Measurements from ENCODE around the gene SGTB. TPM values are rescaled to one million over a fixed set of nuclear protein-coding genes. Genes with fewer than 3 reads are reported as not detected.
A peak's percentile ranks its signal among the peaks of the same experiment; 100 is the strongest.

SGTB gene
- total RNA-seq, 1 donor: 21.4 TPM

- Histone ChIP-seq H3K4me1 (ENCODE audit: insufficient read depth, low read length) (peaks cover 24% of the 10 kb centered on the region), H3K9me3 (ENCODE audit: low read depth, low read length) (no peaks in the 10 kb centered on the region), H3K79me2 (ENCODE audit: insufficient read depth, low read length) (peaks cover 7% of the 10 kb centered on the region), H3K4me2 (ENCODE audit: insufficient read depth, low read length) (no peak overlapping the region), H3K27ac (ENCODE audit: low read depth, low read length) (no peak overlapping the region), H4K20me1 (ENCODE audit: insufficient read depth, low read length) (no peaks in the 10 kb centered on the region), H3K4me3 (ENCODE audit: insufficient read depth, low read length) (no peak overlapping the region), H3K36me3 (ENCODE audit: insufficient read depth, low read length) (peaks cover 9% of the 10 kb centered on the region), H2AFZ (ENCODE audit: low read length) (no peak overlapping the region), H3K27me3 (ENCODE audit: insufficient read depth, low read length) (no peaks in the 10 kb centered on the region)
- no peak for TF ChIP-seq CTCF (IDR thresholded peaks at IDR 0.05; ENCODE audit: extremely low read depth, low read depth, low read length)
- DNase-seq (ENCODE audit: insufficient read length, low spot score, missing footprints): no peak
Observed at GRCh38 chr5:65765582-65765981, 43.7 kb upstream of the SGTB start.

- Histone ChIP-seq H4K20me1 (ENCODE audit: insufficient read depth, low read length) (no peaks in the 10 kb centered on the region), H3K4me2 (ENCODE audit: insufficient read depth, low read length) (no peak overlapping the region), H3K36me3 (ENCODE audit: insufficient read depth, low read length) (peaks cover 20% of the 10 kb centered on the region), H3K9me3 (ENCODE audit: low read depth, low read length) (no peaks in the 10 kb centered on the region), H2AFZ (ENCODE audit: low read length) (no peak overlapping the region), H3K4me3 (ENCODE audit: insufficient read depth, low read length) (no peak overlapping the region), H3K27me3 (ENCODE audit: insufficient read depth, low read length) (no peaks in the 10 kb centered on the region), H3K27ac (ENCODE audit: low read depth, low read length) (no peak overlapping the region), H3K4me1 (ENCODE audit: insufficient read depth, low read length) (peaks cover 12% of the 10 kb centered on the region), H3K79me2 (ENCODE audit: insufficient read depth, low read length) (peaks cover 14% of the 10 kb centered on the region)
- TF ChIP-seq CTCF (IDR thresholded peaks at IDR 0.05; ENCODE audit: extremely low read depth, low read depth, low read length): no peak
- DNase-seq (ENCODE audit: insufficient read length, low spot score, missing footprints): no peak
Observed at GRCh38 chr5:65762234-65762633, 40.3 kb upstream of the SGTB start.

- no peak overlapping the region for H2AFZ ChIP-seq (ENCODE audit: low read length)
- peaks cover 28% of the 10 kb centered on the region for H3K79me2 ChIP-seq (ENCODE audit: insufficient read depth, low read length)
- no peaks in the 10 kb centered on the region for H3K27me3 ChIP-seq (ENCODE audit: insufficient read depth, low read length)
- peaks cover 20% of the 10 kb centered on the region for H3K36me3 ChIP-seq (ENCODE audit: insufficient read depth, low read length)
- no peak overlapping the region for H3K4me2 ChIP-seq (ENCODE audit: insufficient read depth, low read length)
- peak; percentile 57 for TF ChIP-seq CTCF (IDR thresholded peaks at IDR 0.05; ENCODE audit: extremely low read depth, low read depth, low read length)
- no peaks in the 10 kb centered on the region for H4K20me1 ChIP-seq (ENCODE audit: insufficient read depth, low read length)
- H3K27ac ChIP-seq (ENCODE audit: low read depth, low read length): peak overlapping the region; percentile 8
- peaks cover 12% of the 10 kb centered on the region for H3K4me1 ChIP-seq (ENCODE audit: insufficient read depth, low read length)
- no peaks in the 10 kb centered on the region for H3K9me3 ChIP-seq (ENCODE audit: low read depth, low read length)
- peak; percentile 52 for DNase-seq (ENCODE audit: insufficient read length, low spot score, missing footprints)
- no peak overlapping the region for H3K4me3 ChIP-seq (ENCODE audit: insufficient read depth, low read length)
Observed at GRCh38 chr5:65760504-65761275, 38.8 kb upstream of the SGTB start.

DNA sequence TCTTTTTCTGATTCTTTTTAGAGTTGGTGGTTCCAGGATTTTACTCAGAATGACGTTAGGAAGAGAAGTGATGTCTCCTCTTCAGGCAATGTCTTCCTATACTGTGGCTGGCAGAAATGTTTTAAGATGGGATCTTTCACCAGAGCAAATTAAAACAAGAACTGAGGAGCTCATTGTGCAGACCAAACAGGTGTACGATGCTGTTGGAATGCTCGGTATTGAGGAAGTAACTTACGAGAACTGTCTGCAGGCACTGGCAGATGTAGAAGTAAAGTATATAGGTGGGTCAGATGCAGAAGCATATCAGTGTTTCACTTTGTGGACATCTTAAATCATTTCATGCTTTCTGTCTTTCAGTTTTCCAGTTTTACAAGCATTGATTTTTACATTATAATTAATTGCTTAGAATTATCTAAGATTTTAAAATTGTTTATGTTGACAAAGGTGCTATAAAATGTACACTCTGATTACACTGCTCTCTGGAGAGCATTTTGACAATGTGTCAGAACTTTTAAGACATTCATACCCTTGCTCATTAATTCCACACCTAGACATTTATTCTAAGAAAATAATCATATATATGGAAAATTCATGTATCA lies 36.7 kb upstream of the SGTB start:
- no peak overlapping the region for H3K4me3 ChIP-seq (ENCODE audit: insufficient read depth, low read length)
- H3K4me1 ChIP-seq (ENCODE audit: insufficient read depth, low read length): peaks cover 12% of the 10 kb centered on the region
- no peak overlapping the region for H3K4me2 ChIP-seq (ENCODE audit: insufficient read depth, low read length)
- H3K9me3 ChIP-seq (ENCODE audit: low read depth, low read length): no peaks in the 10 kb centered on the region
- DNase-seq (ENCODE audit: insufficient read length, low spot score, missing footprints): no peak
- peaks cover 41% of the 10 kb centered on the region for H3K79me2 ChIP-seq (ENCODE audit: insufficient read depth, low read length)
- H4K20me1 ChIP-seq (ENCODE audit: insufficient read depth, low read length): no peaks in the 10 kb centered on the region
- H2AFZ ChIP-seq (ENCODE audit: low read length): no peak overlapping the region
- H3K27me3 ChIP-seq (ENCODE audit: insufficient read depth, low read length): no peaks in the 10 kb centered on the region
- H3K36me3 ChIP-seq (ENCODE audit: insufficient read depth, low read length): peaks cover 20% of the 10 kb centered on the region
- TF ChIP-seq CTCF (IDR thresholded peaks at IDR 0.05; ENCODE audit: extremely low read depth, low read depth, low read length): no peak
- H3K27ac ChIP-seq (ENCODE audit: low read depth, low read length): no peak overlapping the region
